Natural killer cell (primary cell): Measurements from ENCODE around the gene RAPGEF2. TPM values are rescaled to one million over a fixed set of nuclear protein-coding genes. Genes with fewer than 3 reads are reported as not detected.
"Not testable (repeated sequence)": the region's sequence is repeated elsewhere in the genome, so short reads cannot be mapped to it uniquely, and the experiment has no call there.

Source experiments
- ATAC-seq, 3 donors: fragments of 150-1000 bp in 2 of 3; fragments of 200-7000 bp in 1 of 3; cut with Tn5 transposase; 1 replicate in 1 of 3; 2 replicates in 2 of 3; pipeline ENCODE4 v1.10.0; 2021; ENCODE audit warnings: mild to moderate bottlenecking in 2 of 3, moderate library complexity in 2 of 3
- DNase-seq, 2 donors: peaks; one replicate each; pipeline versions ENCODE4 v3.0.0 to v3.0.0-alpha.2; 2013 to 2021; ENCODE audit warnings: mixed read lengths in 1 of 2
- H3K27ac ChIP-seq: one replicate; pipeline ENCODE4 v1.5.1; 2013; ENCODE audit warnings: mild to moderate bottlenecking, low read length
- H3K27me3 ChIP-seq: one replicate; pipeline ENCODE4 v1.6.1; 2013; ENCODE audit warnings: low read length; ENCODE audit not compliant: control insufficient read depth, insufficient read depth
- H3K36me3 ChIP-seq: one replicate; pipeline ENCODE4 v1.6.1; 2013; ENCODE audit warnings: low read length; ENCODE audit not compliant: control insufficient read depth, insufficient read depth
- H3K4me1 ChIP-seq: one replicate; pipeline ENCODE4 v1.6.1; 2013; ENCODE audit warnings: low read length; ENCODE audit not compliant: control insufficient read depth, insufficient read depth
- H3K4me3 ChIP-seq: one replicate; pipeline ENCODE4 v1.5.1; 2013; ENCODE audit warnings: low read length
- H3K9me3 ChIP-seq: one replicate; pipeline ENCODE4 v1.6.1; 2013; ENCODE audit warnings: low read length; ENCODE audit not compliant: control insufficient read depth, insufficient read depth
- H3K27ac Mint-ChIP-seq, 2 donors: one replicate each; pipeline ENCODE4 v1.8.0; 2022; ENCODE audit warnings: mild to moderate bottlenecking in 2 of 2, mixed read lengths in 2 of 2, moderate library complexity in 1 of 2
- H3K27me3 Mint-ChIP-seq, 2 donors: one replicate each; pipeline ENCODE4 v1.8.0; 2022; ENCODE audit warnings: low read depth in 2 of 2, mixed read lengths in 2 of 2
- H3K36me3 Mint-ChIP-seq: one replicate; pipeline ENCODE4 v1.8.0; 2022; ENCODE audit warnings: mixed read lengths
- H3K4me1 Mint-ChIP-seq, 2 donors: one replicate each; pipeline ENCODE4 v1.8.0; 2022; ENCODE audit warnings: mixed read lengths in 2 of 2
- H3K4me3 Mint-ChIP-seq: one replicate; pipeline ENCODE4 v1.8.0; 2022; ENCODE audit warnings: mild to moderate bottlenecking, moderate library complexity, mixed read lengths
- H3K9me3 Mint-ChIP-seq, 2 donors: one replicate each; pipeline ENCODE4 v1.8.0; 2022; ENCODE audit warnings: mixed read lengths in 2 of 2
- WGBS: methylation state at CpG from one replicate; pipeline ENCODE4 v1.1.7; 2013; ENCODE audit warnings: missing lambda C conversion rate; ENCODE audit not compliant: insufficient coverage; 5-methylcytosine and 5-hydroxymethylcytosine counted together
- intact Hi-C: fragments of 100-400 bp; cut with micrococcal nuclease; formaldehyde crosslinking; loops from one replicate; pipeline ENCODE4 v1.14.2; 2022
- total RNA-seq, 4 donors: library from RNA; stranded (reverse); fragments of 120-200 nt in 1 of 4; gene quantifications; one replicate each; pipeline versions ENCODE4 v1.2.3 to v1.2.4, GENCODE V29; 2013 to 2022
- TF ChIP-seq, protein P1 (sequence below): fragments of 200-600 bp; IDR thresholded peaks from one replicate; pipeline ENCODE4 v1.8.0; 2022; ENCODE audit warnings: antibody characterized with exemption

The RAPGEF2 gene
- total RNA-seq, 3 donors from 2014 or later (not counting 1 experiment from before 2014, with no cell fraction given) = 21.9 to 55.6 (median 27.6) TPM

DNA sequence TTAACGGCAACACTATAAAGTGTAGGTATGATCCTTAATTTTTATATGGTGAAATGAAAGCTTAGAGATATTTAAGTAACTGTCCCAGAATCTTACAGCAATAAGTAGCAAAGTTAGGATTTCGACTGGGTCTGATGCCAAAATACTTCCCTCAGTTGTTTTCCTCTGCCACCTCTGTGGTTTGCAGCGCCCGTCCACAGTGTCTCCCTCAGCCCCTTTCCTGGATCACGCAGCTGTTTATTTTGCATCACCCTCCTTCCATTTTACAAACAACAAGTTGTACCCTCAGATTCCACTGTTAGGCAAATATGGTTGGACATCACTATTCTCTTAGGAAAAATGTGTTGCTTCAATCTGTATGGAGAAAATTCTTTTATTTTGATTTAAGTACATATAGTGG, 56.1 kb downstream of the RAPGEF2 start:
- 42% methylated on average over 5 of the region's 5 CpGs for WGBS
- TF ChIP-seq, protein P1, sequence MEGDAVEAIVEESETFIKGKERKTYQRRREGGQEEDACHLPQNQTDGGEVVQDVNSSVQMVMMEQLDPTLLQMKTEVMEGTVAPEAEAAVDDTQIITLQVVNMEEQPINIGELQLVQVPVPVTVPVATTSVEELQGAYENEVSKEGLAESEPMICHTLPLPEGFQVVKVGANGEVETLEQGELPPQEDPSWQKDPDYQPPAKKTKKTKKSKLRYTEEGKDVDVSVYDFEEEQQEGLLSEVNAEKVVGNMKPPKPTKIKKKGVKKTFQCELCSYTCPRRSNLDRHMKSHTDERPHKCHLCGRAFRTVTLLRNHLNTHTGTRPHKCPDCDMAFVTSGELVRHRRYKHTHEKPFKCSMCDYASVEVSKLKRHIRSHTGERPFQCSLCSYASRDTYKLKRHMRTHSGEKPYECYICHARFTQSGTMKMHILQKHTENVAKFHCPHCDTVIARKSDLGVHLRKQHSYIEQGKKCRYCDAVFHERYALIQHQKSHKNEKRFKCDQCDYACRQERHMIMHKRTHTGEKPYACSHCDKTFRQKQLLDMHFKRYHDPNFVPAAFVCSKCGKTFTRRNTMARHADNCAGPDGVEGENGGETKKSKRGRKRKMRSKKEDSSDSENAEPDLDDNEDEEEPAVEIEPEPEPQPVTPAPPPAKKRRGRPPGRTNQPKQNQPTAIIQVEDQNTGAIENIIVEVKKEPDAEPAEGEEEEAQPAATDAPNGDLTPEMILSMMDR = no peak
- H3K9me3 Mint-ChIP-seq = no peaks in the 10 kb centered on the region
- no peaks in the 10 kb centered on the region for H3K4me1 ChIP-seq
- H3K27me3 ChIP-seq = no peaks in the 10 kb centered on the region
- DNase-seq (no peak), ATAC-seq (no peak)
- peaks cover 0 to 2% of the 10 kb centered on the region in 2 donors for H3K27me3 Mint-ChIP-seq
- no peak overlapping the region for H3K27ac Mint-ChIP-seq
- no peak overlapping the region for H3K27ac ChIP-seq
- intact Hi-C loops = no loop called here
- peaks cover 9 to 10% of the 10 kb centered on the region in 2 donors for H3K4me1 Mint-ChIP-seq
- no peak overlapping the region for H3K4me3 Mint-ChIP-seq
- no peaks in the 10 kb centered on the region for H3K36me3 Mint-ChIP-seq
- H3K9me3 ChIP-seq = no peaks in the 10 kb centered on the region
- no peak overlapping the region for H3K4me3 ChIP-seq
- no peaks in the 10 kb centered on the region for H3K36me3 ChIP-seq

DNA sequence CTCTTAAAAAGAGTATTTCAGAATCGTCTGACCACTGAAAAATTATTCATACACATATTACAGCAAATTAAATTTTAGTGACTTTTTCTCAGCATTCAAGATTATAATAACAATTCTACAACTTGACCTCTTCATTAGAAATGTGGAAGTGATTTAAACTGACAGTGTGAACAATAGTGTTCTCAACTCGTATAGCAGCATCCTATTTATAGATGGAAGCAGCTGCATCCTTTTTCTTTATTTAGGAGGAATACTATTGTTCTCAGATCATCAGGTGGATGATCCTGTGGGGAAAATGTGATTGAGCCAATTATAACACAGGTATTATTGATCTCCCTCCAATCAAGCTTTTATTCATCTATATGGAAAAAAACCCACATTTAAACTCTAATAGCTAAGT, 56.7 kb downstream of the RAPGEF2 start:
- H3K4me1 Mint-ChIP-seq = peaks cover 9 to 10% of the 10 kb centered on the region in 2 donors
- no peaks in the 10 kb centered on the region for H3K36me3 Mint-ChIP-seq
- H3K9me3 ChIP-seq = no peaks in the 10 kb centered on the region
- no peaks in the 10 kb centered on the region for H3K9me3 Mint-ChIP-seq
- ATAC-seq (no peak), DNase-seq (no peak)
- H3K36me3 ChIP-seq = no peaks in the 10 kb centered on the region
- TF ChIP-seq, protein P1 = no peak
- H3K27me3 ChIP-seq = no peaks in the 10 kb centered on the region
- H3K27ac ChIP-seq = no peak overlapping the region
- H3K4me3 Mint-ChIP-seq = no peak overlapping the region
- intact Hi-C loops = no loop called here
- H3K27ac Mint-ChIP-seq = no peak overlapping the region
- peaks cover 0 to 2% of the 10 kb centered on the region in 2 donors for H3K27me3 Mint-ChIP-seq
- H3K4me3 ChIP-seq = no peak overlapping the region
- no peaks in the 10 kb centered on the region for H3K4me1 ChIP-seq
- no CpG with 5 or more reads among the region's 2 CpGs for WGBS

DNA sequence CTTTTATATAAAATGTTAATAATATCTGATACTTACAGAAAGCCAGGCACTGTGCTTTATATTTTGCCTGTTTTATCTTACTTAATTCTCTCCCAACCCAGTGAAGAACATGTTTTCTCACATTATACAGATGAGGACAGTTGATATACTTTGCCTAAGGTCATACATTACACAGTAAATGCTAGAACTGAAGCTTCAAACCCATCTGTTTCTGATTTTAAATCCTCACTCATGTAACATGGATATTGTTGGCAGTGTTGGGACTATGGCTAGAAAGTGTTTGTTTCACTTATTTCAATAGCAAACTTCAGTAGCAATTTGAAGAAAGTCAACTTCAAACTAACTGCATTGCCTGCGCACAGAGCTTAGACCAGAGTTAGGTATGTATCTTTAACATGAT, 57.4 kb downstream of the RAPGEF2 start:
- Histone ChIP-seq H3K27me3 (no peaks in the 10 kb centered on the region), H3K4me1 (no peaks in the 10 kb centered on the region), H3K4me3 (no peak overlapping the region), H3K36me3 (no peaks in the 10 kb centered on the region), H3K9me3 (no peaks in the 10 kb centered on the region), H3K27ac (no peak overlapping the region)
- H3K36me3 Mint-ChIP-seq = no peaks in the 10 kb centered on the region
- WGBS = no CpG with 5 or more reads among the region's 1 CpG
- H3K27me3 Mint-ChIP-seq = peaks cover 0 to 2% of the 10 kb centered on the region in 2 donors
- H3K4me1 Mint-ChIP-seq = peaks cover 9 to 10% of the 10 kb centered on the region in 2 donors
- ATAC-seq (no peak), DNase-seq (no peak)
- TF ChIP-seq, protein P1 = no peak
- no peak overlapping the region for H3K27ac Mint-ChIP-seq
- intact Hi-C loops = no loop called here
- no peak overlapping the region for H3K4me3 Mint-ChIP-seq
- H3K9me3 Mint-ChIP-seq = no peaks in the 10 kb centered on the region

DNA sequence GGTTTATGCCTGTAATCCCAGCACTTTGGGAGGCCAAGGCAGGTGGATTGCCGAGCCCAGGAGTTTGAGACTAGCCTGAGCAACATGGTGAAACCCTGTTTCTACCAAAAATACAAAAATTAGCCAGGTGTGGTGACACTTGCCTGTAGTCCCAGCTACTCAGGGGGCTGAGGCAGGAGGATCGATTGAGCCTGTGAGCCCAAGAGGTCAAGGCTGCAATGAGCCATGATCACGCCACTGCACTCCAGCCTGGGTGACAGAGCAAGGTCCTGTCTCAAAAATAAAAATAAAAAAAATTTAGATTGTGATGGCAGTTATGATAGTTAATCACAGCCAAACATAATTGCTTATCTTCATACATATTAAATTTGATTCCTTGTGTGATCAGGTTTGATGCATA, 58.6 kb downstream of the RAPGEF2 start:
- H3K27me3 ChIP-seq, ATAC-seq, intact Hi-C loops, H3K27ac ChIP-seq, H3K4me1 ChIP-seq, H3K4me3 Mint-ChIP-seq, H3K36me3 Mint-ChIP-seq, H3K9me3 ChIP-seq, H3K9me3 Mint-ChIP-seq, H3K36me3 ChIP-seq, DNase-seq, H3K27me3 Mint-ChIP-seq, H3K27ac Mint-ChIP-seq, H3K4me3 ChIP-seq: not testable (repeated sequence)
- H3K4me1 Mint-ChIP-seq = peaks cover 11 to 12% of the 10 kb centered on the region in 2 donors
- WGBS = 92% methylated on average over 2 of the region's 3 CpGs
